NCI-H1105 treated with DMSO at 0.1 percent for 48 hours (cell line): Measurements from ENCODE around the gene ATP7B.
"Not testable (repeated sequence)": the region's sequence is repeated elsewhere in the genome, so short reads cannot be mapped to it uniquely, and the experiment has no call there.

Experiments
- DNase-seq: peaks from one replicate; lab custom pipeline; 2025; lab: John Stamatoyannopoulos, UW

The ATP7B gene

DNA sequence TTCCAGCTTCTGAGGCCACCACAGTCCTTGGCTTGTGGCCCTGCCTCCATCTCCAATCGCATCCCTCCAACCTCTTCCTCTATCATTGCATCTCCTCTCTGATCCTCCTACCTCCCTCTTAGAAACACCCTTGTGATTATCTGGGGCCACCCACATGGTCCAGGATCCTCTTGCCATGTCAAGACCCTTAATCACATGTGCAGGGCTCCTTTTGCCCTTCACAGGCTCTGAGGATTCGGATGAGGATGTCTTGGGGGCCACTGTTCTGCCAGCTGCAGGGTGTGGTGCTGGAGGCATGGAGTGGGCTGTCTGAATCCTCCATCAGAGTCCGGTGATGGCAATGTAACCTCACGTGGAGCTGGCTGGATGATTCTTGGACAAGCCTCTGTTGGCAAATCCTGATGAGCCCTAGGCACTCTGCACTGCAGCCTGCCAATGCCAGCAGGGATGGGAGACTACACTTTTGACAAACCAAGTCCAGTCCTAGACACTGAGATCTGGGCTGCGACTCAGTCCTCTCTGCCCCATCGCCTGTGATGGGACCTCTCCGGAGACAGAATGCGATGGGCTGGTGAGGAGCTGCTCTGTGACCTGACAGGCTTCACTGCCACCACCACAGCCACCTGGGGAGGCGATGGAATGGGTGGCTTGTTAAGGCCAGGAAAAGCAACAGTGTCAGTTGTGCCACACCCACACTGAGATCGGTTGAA, 88.3 kb downstream of the ATP7B start:
- no peak for DNase-seq

DNA sequence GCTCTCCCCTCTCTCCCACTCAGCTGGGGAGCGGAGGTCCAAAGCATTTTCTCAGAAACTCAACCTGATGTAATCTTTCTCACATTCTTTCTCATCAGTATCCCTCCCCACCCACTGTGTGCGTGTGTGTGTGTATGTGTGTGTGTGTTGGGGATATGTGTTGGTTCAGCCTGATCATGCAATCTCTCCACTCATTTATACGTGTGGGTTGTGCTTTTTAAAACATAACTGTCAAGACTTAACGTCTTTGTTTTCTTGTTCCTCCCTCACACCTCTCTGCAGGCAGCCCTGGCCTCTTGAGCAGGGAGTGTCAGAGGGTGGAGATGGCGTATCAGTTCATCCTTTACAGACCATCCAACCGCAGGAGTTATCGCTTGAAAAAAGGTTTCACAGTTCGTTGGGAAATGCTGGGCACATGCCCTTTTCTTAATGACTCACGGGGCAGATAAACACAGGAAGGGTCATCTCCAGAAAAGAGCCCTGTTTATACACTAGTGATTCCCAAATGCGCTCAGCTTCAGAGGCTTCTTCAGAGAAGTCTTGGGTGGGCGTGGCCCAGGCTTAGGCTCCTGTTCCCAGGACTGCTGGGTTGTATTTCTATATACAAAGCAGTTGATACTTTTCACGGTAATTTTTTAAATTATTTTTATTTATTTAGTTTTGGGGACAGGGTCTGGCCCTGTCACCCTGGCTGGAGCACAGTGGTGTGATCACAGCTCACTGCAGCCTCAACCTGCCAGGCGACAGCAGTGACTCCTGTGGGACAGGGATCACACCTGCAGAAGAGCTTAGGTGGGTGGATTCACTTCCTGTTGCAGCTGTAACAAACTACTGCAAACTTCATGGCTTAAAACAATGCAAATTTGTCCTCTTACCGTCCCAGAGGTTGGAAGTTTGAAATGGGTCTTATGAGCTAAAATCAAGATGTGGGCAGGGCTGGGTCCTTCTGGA, 89.2 kb downstream of the ATP7B start:
- no peak for DNase-seq

DNA sequence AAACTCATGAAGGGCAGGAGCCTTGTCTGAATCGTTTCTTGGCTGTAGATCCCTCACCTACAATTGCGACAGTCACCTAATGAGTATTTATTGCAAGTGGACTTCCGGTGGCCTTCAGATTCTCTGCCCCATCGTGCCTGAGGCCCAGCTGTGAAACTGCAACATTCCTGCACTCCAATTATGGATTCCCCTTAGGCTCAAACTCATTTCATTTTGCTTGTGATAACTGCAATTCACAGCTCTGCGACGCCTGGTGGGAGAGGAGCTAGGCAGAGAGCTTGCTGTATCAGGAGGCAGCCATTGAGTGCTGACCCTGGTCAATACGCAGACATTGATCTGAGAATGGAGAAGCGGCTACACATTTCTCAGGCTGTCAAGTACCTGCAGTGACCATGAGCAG, 90.5 kb downstream of the ATP7B start:
- no peak for DNase-seq

DNA sequence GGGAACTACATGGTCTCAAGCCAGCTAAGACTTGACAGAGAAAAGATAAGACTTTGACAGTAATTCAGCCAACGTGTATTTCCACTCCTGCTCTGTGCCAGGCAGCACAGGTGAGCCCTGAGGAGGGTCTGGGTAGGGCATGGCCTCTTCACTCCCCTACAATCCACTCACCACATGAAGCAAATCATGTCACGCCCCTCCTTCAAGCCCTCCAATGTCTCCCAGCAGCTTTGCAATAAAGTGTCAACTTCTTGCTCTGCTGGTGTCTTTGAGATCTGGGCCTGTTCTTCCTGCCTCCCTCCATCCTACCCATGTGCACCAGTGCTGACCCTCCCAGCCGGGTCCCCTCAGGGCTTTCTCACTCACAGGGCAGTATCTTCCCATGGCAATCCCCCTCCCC, 91.0 kb downstream of the ATP7B start:
- no peak for DNase-seq

DNA sequence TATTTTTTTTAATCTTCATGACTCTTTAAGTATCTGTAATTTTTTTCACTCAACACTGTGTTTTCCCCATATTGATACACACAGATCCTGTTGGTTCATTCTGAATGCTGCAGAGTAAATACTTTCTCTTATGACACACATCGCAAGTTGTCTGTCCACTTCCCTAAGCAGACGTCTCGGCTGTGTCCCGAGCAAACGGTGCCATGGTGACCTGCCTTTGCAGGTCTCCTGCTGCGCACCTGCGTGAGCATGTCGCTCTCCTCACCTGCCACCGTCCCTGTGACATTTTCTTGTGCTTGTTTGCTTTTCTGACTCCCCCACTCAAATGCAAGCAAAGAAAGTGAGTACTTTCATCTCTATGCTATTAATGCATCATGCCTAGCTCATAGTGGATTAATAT, 91.7 kb downstream of the ATP7B start:
- peak; percentile 18 for DNase-seq

DNA sequence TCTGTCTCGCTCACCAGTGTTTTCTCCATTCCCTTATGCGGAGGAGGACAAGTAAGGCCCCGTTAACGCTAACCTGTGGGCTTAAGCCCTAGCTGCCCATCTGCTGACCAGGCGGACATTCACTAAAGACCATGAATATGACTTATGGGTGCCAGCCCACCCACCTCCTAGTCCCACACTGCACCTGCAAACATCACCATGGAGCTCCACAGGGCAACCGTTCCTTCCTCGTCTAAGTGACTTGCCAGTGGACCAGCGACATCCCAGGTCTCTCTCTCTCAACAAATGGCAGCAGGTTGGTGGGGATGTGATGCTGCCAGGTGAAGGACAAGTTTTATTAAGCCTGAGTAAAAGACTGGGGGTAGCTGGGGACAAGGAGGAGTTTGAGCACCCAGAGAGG, 94.3 kb downstream of the ATP7B start:
- DNase-seq = no peak

DNA sequence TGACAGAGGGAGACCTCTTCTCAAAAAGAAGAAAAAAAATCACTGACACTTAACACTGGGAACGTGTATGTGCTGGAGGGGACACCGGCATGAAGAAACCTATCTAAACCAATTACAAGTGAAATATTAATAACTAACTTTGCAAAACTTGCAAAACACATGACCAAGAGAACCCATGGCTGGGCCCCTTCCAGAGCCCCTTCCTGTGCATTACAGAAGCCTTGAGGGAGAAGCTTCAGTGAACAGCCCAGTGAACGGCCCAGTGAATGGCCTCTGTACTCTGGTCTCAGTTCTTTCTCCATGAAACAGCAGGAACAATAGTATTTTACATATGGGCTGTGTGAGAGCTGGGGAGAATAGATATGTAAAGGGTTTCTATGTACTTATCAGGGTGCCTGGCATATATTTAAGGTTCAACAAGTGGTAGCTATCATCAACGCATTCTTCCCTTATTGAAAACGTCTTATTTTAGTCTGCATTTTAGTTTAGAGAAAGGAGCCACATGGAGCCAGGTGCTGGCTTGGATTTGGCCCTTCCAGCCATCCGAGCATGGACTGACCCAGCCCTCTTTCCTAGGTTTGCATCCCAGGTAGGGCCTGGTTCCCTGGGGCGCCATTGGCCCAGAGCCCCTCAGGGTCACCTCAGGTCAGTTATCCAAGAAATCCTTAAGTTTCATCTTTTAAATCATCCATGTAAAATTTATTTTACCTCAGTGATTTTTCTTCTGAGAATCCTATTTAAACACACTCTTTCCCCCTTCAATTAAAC, 95.0 kb downstream of the ATP7B start:
- no peak for DNase-seq

DNA sequence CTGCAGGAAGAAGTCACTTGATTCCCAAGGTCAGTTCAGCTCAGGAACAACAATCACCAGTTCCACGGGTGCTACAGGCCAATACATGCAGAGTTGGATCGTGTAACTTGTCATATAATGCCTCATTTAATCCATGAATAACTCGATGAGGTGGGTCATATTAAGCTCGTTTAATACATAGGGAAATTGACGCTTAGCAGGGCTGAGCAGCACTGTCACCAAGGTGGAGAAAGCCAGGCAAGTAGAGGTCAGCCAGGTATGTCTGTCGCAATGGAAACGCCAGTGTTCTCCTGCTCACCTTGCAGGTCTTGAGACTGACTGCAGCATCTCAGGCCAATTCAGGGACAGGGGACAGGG, 97.1 kb downstream of the ATP7B start:
- no peak for DNase-seq

DNA sequence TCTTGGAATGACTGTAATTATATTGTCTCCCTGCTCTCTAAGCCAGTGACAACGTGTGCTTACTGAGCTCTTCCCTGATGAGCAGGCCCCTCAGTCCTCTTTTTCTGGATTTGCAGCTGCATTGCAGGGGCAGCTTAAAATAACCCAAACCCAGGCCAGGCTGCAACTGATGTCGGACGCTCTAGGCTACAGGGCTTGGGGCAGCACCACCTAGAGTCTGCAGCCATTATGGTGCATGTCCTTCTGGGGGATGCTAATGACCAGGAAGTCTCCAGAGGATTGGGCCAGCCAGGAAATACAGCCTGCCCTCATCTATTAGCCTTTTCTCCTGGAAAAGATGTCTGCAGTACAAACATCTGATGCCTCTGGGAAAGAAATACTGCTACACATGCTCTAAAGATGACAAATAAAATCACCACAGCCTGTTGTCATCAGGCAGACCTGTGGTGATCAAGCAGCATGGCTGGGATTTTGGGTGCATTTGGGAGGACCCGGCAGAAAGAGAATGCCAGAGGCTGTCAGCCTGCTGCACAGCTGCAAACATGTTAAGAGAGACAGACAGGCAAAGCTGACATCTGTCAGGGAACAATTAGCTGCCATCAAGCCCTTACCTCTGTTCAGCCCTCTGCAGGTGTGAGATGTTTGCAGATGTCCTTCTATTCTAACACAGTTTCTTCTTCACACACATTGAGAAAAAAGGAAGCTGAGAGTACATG, 97.7 kb downstream of the ATP7B start:
- no peak for DNase-seq

DNA sequence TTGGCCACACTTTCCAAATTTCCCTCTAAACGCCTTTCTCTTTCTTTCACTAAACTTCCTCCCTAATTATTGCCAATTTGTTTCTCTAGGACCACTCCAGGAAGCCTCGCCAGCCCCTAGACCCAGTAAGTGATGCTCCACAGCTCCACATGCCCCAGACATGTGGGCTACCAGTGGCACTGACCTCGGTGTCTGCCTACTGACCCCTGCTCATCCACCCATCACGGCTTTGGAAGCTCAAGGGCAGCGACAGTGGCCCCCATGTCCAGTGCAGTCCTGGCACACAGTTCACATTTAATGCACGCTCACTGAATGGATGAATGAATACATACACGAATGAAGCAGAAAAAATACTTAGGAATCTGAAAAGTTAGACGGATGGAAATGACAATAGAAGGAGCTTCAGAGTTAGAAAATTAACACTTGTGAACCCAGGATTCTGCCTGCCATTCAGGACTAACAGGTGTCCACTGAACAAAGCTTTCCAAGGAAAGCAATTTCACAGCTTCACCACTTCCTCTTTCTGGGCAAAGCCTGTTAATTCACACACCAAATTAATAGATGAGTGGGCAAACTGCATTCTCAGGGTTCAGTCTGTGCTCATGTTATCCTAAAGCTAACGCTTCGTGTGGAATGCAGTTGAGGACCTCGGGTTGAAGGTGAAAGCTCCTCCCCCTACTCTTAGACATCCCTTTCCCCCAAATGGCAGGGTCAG, 98.6 kb downstream of the ATP7B start:
- DNase-seq = no peak

DNA sequence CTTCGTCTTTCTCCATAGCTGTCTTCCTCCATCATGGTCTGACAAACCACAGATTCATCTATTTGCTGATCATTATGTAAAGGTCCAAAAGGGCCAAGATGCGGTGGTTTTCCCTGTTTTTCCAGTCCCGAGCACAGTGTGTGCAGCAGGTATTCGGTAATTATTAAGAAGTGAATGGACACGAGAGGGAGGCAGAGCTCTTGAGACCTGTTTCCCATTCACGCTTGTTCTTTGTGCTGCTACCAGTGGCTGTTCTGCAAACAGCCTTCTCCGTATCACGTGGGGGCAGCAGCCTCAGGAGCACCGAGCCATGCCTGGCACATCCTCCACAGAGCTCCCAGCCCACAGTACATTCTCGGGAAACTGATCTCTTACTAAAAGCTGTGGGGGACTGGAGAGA, 99.2 kb downstream of the ATP7B start:
- peak; percentile 63 for DNase-seq

DNA sequence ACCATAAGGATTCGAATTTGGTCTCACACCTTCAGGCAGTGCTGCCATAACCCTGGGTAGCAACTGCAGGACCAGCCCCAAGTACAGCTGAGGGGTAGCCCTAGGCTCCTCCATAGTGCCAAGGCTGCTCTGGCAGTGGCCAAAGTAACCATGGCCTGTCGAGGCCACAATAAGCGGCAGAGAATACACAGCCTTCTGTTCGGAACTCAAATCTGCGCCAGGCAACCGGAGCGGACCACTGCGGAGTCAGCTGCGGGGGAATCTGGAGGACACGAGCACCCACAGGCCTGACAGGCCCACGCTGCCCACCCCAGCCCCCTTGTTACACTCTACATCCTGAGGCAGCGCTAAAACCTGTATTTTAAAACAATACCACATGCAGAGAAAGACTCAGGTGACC, 100.7 kb downstream of the ATP7B start:
- DNase-seq = no peak

DNA sequence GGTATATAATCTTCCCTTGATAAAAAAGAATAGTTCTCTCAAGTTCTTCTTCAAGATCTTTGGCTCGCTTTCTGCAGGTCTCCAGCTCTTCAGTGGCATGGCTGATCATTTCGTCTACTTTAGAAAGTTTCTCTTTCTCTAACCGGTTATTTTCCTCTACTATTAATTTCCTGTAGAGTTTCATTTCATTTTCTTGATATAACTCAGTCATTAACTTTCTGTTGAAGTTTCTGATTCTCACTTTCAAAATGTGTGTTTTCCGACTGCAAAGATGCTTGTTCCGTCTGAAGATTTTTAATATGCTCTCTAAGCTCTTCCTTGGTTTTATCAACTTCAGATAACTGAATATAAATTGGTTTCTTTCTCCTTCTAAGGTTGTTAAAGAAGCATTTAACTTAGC, 102.0 kb downstream of the ATP7B start:
- not testable (repeated sequence) for DNase-seq

DNA sequence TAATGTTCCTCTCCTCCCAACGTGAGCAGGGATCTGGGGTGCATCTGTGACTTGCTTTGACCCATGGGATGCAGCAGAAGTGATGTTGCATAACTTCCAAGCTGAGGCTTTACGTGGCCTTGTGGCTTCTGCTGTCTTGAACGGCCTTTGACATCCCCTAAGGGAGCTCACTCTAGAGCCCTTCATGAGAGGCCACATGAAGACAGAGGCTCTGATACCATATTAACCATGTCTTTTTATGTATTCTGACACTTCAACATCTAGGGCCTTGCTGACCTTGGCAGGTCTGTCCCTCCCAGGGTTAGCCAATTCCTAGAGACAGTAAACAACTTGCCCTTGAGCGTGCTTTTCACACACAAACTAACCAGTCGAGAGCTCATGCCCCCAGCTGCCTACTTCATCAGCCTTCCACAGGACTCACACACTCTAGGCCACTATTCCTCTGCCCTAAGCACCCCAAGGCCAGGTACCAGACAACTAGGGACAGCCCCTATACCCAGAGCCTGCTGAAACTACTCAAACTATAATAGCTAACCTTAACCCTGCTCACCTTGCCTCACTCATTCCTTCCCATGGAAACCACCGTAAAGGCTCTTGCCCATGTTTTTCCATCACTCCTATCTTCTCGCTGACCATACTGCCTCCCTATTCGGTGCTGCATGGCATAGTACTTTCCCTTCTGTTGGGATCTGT, 104.1 kb downstream of the ATP7B start:
- DNase-seq = no peak

DNA sequence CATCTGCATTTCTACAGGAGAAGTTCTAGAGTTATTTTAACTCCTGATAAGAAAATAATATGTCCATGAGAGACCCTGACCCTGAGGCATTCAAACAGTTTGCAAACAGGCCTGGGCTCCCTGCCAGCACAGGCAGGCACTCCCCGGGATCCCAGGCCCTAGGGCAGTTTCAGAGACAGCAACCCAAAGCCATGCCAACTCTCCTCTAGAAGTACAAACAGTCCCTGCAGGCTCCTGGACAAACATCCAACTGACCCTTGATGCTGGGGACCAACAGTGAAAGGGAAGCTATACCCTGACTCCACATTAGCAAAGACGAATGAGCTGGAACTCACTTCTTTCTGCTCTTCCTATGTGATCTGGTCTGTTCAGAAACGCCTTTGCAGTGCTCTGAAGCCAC, 104.7 kb downstream of the ATP7B start:
- peak; percentile 30 for DNase-seq

DNA sequence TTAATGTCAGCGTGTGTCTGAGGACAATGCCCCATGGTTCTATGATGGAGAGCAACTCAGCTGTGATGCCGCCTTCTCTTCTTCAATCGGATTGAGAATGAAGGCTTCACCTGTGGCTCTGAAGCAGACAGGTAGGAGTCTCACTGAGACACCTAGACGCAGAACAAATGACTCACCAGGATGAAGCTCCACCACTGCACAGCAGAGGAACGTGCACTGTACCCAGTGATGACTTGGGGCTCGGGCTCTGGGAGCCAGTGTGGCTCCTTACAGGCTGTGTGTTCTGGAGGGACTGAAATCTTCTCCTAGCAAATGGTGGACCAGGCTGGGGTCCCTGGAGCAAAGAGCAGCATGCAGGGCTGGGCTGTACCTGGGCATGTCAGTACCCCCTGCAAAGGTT, 105.5 kb downstream of the ATP7B start:
- no peak for DNase-seq

DNA sequence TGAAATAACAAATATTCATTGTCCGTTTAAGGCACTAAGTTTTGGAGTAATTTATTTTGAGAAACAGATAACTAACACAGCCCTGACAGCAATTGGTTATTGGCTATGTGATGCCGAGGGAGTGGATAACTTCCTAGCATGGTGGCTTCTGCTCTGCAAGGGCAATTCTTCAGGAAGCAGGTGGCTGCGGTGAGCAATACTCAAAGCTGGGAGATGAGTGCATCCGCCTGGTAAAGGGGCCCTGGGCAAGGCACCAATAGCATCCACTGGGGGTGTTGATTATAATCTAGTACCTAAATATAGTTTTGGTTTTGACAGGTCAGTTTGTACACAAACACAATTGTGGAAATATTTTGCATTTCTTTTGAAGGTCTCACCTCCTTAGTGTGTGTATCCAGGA, 108.5 kb downstream of the ATP7B start:
- no peak for DNase-seq

DNA sequence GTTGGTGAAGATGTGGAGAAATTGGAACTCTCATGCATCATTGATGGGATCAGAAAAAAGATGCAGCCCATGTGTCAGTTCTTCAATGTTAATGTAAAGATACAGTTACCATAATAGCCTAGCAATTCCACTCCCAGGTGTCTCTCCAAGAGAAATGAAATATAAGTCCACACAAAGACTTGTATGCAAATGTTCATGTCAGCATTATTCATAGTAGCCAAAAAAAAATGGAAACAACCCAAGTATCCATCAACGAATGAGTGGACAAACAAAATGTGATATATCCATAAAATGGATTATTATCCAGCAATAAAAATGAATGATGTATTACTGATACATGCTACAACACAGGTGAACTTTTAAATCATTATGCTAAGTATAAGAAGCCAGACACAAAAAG, 110.8 kb downstream of the ATP7B start:
- DNase-seq = no peak

DNA sequence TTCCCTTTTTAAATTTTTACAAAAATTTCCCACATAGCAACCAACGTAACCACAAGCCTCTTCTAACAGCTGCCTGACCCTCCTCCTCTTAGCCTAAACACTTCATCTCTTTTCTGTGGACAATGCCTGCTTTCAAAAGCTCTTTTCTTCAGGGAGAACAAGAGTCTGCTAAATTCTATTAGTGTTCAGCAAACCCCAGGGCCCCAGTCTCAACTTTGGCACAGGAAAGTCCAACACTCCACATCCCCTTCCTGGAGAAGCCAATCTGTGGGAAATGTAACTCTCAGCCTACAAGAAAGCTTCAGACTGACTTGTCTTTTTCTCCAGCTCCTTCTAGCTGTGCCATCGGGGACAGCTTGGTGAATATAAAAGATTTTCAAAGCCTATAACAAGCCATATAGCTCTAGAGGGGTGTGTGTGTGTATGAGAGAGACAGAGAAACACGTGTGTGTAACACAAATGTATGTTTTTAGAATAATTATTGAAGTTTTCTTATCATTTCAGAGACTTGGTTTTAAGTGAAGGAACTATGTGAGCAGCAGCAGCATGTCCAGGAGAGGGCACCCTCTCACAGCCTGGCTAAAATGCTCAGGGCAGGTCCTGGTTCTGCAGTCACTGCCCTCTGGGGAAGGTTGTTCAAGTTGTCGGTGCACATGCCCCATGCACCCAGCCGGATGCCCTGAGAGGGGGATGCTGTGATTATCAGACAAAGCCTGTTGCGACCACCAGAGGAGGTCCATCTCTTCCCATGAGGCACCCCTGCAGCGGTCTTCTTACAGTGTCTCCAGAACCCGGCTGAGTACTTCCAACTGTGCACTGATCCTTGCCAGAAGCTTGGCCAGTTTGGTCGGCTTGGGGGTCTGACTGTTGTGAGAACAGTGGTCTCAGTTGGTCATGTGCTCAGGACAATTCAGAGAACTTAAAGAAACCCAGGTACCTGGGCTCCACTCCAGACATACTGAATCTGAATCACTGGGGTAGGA, 115.1 kb downstream of the ATP7B start:
- DNase-seq = no peak

DNA sequence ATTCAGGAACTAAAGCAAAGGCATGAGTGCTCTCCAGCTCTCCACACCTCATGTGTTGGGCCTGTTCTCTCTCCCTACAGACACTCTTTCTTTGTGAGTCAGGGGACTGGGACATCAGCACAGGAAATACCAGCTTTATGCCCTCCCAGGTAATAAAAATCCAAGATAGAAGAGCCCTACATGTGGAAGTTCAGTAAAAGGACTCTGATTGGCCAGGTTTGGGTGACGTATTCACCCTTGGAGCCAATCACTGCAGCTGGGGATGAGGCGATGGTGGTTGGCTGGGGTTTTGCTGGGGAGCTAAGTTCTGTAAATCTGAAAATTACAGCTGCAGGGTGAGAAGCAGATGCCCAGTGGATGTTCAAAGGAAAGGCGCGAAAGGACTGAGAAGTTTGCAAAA, 117.0 kb downstream of the ATP7B start:
- DNase-seq = no peak
